Spleen (tissue), 11 donors: Measurements from ENCODE around the gene RPL35A. TPM values are rescaled to one million over a fixed set of nuclear protein-coding genes. Genes with fewer than 3 reads are reported as not detected.
"Not testable (repeated sequence)": the region's sequence is repeated elsewhere in the genome, so short reads cannot be mapped to it uniquely, and the experiment has no call there.

Source experiments
- DNase-seq: peaks from one replicate; pipeline ENCODE4 v3.0.0-alpha.2; 2020
- H3K27ac ChIP-seq, 8 donors: fragments of 200-600 bp; sonication (generic) in 7 of 8; 1 replicate in 4 of 8; 2 replicates in 4 of 8; pipeline versions ENCODE4 v1.5.0 to v1.8.0; 2016 to 2021; ENCODE audit warnings: inconsistent platforms in 4 of 8, mild to moderate bottlenecking in 4 of 8, moderate library complexity in 1 of 8
- H3K27me3 ChIP-seq, 7 donors: fragments of 200-600 bp; sonication (generic) in 6 of 7; replicated peaks in 1 of 7; 1 replicate in 4 of 7; 2 replicates in 3 of 7; pipeline versions ENCODE4 v1.5.0 to v1.8.0; 2016 to 2021; ENCODE audit warnings: inconsistent platforms in 3 of 7, mild to moderate bottlenecking in 1 of 7
- H3K36me3 ChIP-seq, 6 donors: fragments of 200-600 bp; sonication (generic) in 5 of 6; 1 replicate in 4 of 6; 2 replicates in 2 of 6; pipeline versions ENCODE4 v1.5.0 to v1.8.0; 2016 to 2021; ENCODE audit warnings: inconsistent platforms in 2 of 6
- H3K4me1 ChIP-seq, 6 donors: fragments of 200-600 bp; sonication (generic) in 5 of 6; 1 replicate in 3 of 6; 2 replicates in 3 of 6; pipeline versions ENCODE4 v1.5.0 to v1.8.0; 2016 to 2021; ENCODE audit warnings: inconsistent platforms in 3 of 6
- H3K4me3 ChIP-seq, 8 donors: fragments of 200-600 bp; sonication (generic) in 7 of 8; 1 replicate in 4 of 8; 2 replicates in 4 of 8; pipeline versions ENCODE4 v1.5.0 to v1.8.0; 2016 to 2021; ENCODE audit warnings: inconsistent platforms in 4 of 8, mild to moderate bottlenecking in 4 of 8, moderate library complexity in 2 of 8
- H3K9me3 ChIP-seq, 8 donors: fragments of 200-600 bp; sonication (generic) in 7 of 8; 1 replicate in 4 of 8; 2 replicates in 4 of 8; pipeline versions ENCODE4 v1.5.0 to v1.8.0; 2016 to 2021; ENCODE audit warnings: inconsistent platforms in 4 of 8
- POLR2A ChIP-seq, 3 donors: fragments of 450-650 bp; IDR thresholded peaks; one replicate each; pipeline ENCODE4 v1.5.1; 2017; ENCODE audit warnings: antibody characterized with exemption in 3 of 3, mild to moderate bottlenecking in 1 of 3
- POLR2AphosphoS5 ChIP-seq, 3 donors: sonication (generic); formaldehyde crosslinking; IDR thresholded peaks; one replicate each; pipeline ENCODE4 v1.5.1; 2017; ENCODE audit warnings: antibody characterized with exemption in 3 of 3
- WGBS, 5 donors: extraction: QIAGEN DNeasy Blood & Tissue Kit in 3 of 5; methylation state at CpG; one replicate each; pipeline versions ENCODE4 v1.1.5 to v1.1.7; 2013 to 2018; 5-methylcytosine and 5-hydroxymethylcytosine counted together
- intact Hi-C: fragments of 100-400 bp; cut with DNase I; formaldehyde crosslinking; loops from one replicate; pipeline ENCODE4 v1.15.0; 2023; ENCODE audit warnings: low total_unique reads
- polyA plus RNA-seq, 3 donors: library from polyadenylated mRNA; stranded (reverse); fragments of 200-250 nt; gene quantifications; one replicate each; pipeline ENCODE4 v1.2.1, GENCODE V29; 2013
- total RNA-seq, 7 donors: library from RNA; depleted of rRNA in 3 of 7; stranded (reverse); fragments of >200 nt in 3 of 7; fragmentation: NEBNext Ultra II Directional in 4 of 7; extraction: Animal tissue kit (Norgen Biotek cat#: 25700) in 4 of 7; gene quantifications; one replicate each; pipeline versions ENCODE4 v1.1.0 to v1.2.1, GENCODE V29; 2016 to 2021
- TF ChIP-seq, protein P1 (sequence below), 11 experiments: fragments of 200-600 bp in 7 of 11; fragments of 450-650 bp in 4 of 11; sonication (generic) in 4 of 11; IDR thresholded peaks in 8 of 11; conservative IDR thresholded peaks in 3 of 11; 1 replicate in 7 of 11; 2 replicates in 4 of 11; pipeline versions ENCODE4 v1.4.0 to v1.8.0; 2016 to 2021; ENCODE audit warnings: antibody characterized with exemption in 11 of 11, inconsistent platforms in 4 of 11, mild to moderate bottlenecking in 1 of 11
- donor health status: healthy with polysubstance abuse.
- donor health status: DM: no; HTN: no; CAD: no; lungs with moderate emphysema.
- donor health status: DM: no; HTN: no; CAD: no.
- donor health status: Bipolar disorder and iron deficiency.
- donor health status: healthy.
- donor health status: DM: no; HTN: no; CAD: no.
- donor health status: DM: yes; HTN: yes; CAD: no.

The RPL35A gene
- total and polyA plus RNA-seq, 10 donors = 618 to 3,288 (median 815) TPM

DNA sequence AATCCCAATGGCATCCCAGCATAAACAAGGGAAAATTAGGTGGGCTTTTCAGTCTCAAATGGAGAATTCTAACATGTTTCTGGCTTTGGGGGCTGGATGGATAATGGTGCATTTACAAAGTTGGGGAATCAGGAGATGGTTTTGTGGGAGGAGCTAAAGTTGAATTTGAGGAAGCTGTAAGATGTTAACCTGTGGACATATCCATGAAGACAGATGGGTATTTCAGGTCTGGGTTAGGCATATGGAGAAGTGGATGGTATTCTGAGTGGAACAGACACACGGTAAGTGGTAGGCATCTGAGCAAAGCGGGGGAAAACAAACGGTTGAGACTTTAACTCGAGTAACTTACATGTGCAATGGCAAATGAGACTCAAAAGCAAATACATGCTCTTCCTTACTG lies 8.4 kb downstream of the RPL35A start:
- H3K27me3 ChIP-seq = no peaks in the 10 kb centered on the region
- no peak for DNase-seq
- peaks cover 8 to 41% (median 33%) of the 10 kb centered on the region in 6 donors for H3K36me3 ChIP-seq
- peak overlapping the region in 6 of 8 donors; percentile 37 to 85 (median 61) for H3K27ac ChIP-seq
- H3K4me3 ChIP-seq = no peak overlapping the region
- WGBS, 5 donors = 87 to 94% (median 90%) methylated on average over 4 of the region's 4 CpGs
- H3K4me1 ChIP-seq = peaks cover 19 to 74% (median 55%) of the 10 kb centered on the region in 6 donors
- intact Hi-C loops = no loop called here
- TF ChIP-seq POLR2A (IDR thresholded peaks at IDR 0.05) (no peak), POLR2AphosphoS5 (IDR thresholded peaks at IDR 0.05) (no peak)
- TF ChIP-seq, protein P1, sequence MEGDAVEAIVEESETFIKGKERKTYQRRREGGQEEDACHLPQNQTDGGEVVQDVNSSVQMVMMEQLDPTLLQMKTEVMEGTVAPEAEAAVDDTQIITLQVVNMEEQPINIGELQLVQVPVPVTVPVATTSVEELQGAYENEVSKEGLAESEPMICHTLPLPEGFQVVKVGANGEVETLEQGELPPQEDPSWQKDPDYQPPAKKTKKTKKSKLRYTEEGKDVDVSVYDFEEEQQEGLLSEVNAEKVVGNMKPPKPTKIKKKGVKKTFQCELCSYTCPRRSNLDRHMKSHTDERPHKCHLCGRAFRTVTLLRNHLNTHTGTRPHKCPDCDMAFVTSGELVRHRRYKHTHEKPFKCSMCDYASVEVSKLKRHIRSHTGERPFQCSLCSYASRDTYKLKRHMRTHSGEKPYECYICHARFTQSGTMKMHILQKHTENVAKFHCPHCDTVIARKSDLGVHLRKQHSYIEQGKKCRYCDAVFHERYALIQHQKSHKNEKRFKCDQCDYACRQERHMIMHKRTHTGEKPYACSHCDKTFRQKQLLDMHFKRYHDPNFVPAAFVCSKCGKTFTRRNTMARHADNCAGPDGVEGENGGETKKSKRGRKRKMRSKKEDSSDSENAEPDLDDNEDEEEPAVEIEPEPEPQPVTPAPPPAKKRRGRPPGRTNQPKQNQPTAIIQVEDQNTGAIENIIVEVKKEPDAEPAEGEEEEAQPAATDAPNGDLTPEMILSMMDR (IDR thresholded peaks at IDR 0.05 in 8 of 11, conservative IDR thresholded peaks at IDR 0.05 in 3 of 11) = no peak
- no peaks in the 10 kb centered on the region for H3K9me3 ChIP-seq

DNA sequence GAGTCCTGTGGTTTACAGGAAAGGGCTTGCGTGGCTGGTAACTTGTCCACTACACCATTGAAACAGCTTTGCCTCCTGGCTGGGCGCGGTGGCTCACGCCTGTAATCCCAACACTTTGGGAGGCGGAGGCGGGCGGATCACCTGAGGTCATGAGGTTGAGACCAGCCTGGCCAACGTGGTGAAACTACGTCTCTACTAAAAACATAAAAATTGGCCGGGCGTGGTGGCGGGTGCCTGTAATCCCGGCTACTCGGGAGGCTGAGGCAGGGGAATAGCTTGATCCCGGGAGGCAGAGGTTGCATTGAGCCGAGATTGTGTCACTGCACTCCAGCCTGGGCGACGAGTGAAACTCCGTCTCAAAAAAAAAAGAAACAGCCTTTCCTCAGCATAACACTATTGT lies 8.9 kb downstream of the RPL35A start:
- TF ChIP-seq POLR2AphosphoS5 (IDR thresholded peaks at IDR 0.05) = peak in 2 of 3 donors; percentile 19 to 24
- intact Hi-C loops, H3K27me3 ChIP-seq, H3K9me3 ChIP-seq: not testable (repeated sequence)
- H3K4me1 ChIP-seq = peaks cover 19 to 69% (median 50%) of the 10 kb centered on the region in 6 donors
- H3K27ac ChIP-seq = peak overlapping the region in 5 of 8 donors; percentile 66 to 85 (median 77)
- WGBS, 5 donors = 93 to 96% (median 95%) methylated on average over 19 of the region's 19 CpGs
- H3K4me3 ChIP-seq = peak overlapping the region in 2 of 8 donors; percentile 98
- peaks cover 8 to 36% (median 28%) of the 10 kb centered on the region in 6 donors for H3K36me3 ChIP-seq
- DNase-seq = peak; percentile 75

DNA sequence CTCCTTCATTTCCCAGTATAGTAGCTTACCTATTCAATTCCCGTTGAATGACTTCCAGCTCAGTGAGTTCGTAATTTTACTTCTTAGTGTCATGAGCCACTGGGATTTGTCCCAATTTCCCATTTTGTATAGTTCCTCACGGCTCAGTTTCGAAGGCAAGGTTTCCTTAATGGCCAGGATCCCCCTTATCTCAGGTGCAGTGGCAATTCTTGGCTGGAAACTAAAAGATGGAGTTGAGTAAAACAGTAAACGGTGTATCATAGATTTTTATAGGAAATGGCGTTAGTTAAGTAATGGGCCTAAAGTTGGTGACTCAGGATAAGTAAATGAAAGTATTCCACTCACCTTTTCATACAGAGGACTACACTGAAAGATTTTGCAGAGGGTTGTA lies 9.5 kb downstream of the RPL35A start:
- Histone ChIP-seq H3K4me3 (peak overlapping the region; percentile 91 to 99 (median 98)), H3K27ac (peak overlapping the region; percentile 14 to 85 (median 74)), H3K9me3 (no peaks in the 10 kb centered on the region), H3K4me1 (peaks cover 19 to 62% (median 44%) of the 10 kb centered on the region in 6 donors), H3K27me3 (no peaks in the 10 kb centered on the region), H3K36me3 (peaks cover 8 to 29% (median 21%) of the 10 kb centered on the region in 6 donors)
- DNase-seq = no peak
- TF ChIP-seq POLR2A (IDR thresholded peaks at IDR 0.05) = no peak
- TF ChIP-seq, protein P1 (IDR thresholded peaks at IDR 0.05 in 8 of 11, conservative IDR thresholded peaks at IDR 0.05 in 3 of 11) = no peak
- no peak for TF ChIP-seq POLR2AphosphoS5 (IDR thresholded peaks at IDR 0.05)
- intact Hi-C loops = no loop called here
- 54 to 66% (median 56%) methylated on average over 6 of the region's 6 CpGs for WGBS, 5 donors

DNA sequence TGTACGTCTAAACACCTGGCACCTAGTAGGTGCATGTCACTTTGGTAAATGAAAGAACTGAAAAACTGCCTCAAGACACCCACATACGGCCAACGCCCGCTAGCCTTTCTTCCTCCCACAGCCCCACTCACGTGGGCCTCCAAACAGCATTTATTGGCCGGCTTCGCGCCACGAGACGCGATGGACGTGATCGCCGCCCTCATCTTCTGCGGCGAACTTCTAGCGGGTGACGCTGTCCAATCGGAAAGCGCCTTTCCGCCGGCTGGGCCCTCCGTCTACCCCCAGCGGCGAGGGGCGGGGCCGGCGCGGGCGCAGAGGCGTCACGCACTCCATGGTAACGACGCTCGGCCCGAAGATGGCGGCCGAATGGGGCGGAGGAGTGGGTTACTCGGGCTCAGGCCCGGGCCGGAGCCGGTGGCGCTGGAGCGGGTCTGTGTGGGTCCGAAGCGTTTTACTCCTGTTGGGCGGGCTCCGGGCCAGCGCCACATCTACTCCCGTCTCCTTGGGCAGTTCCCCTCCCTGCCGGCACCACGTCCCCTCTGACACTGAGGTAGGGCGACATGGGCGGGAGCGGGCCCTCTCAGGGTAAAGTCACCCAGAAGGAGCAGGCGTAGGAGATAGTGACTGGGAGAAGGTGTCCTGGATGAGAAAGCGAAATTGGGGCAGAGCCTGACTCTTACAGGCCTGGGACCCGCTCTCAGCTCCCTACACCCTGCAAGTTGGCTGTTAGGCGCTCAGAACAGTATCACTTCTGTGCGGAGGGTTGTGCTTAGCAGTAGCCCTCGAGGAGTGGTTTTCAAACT lies 10.1 kb downstream of the RPL35A start, which contains the start of gene LMLN:
TSS of gene LMLN (plus strand) at position 327 of the 803 bp plus-strand sequence. CDS start at position 356, 29 bp downstream.
- 0 to 1% (median 0%) methylated on average over 30 to 62 of the region's 62 CpGs for WGBS, 5 donors
- no peaks in the 10 kb centered on the region for H3K27me3 ChIP-seq
- H3K9me3 ChIP-seq = no peaks in the 10 kb centered on the region
- DNase-seq = peak; percentile 99
- peak; percentile 86 to 93 (median 89) for TF ChIP-seq POLR2AphosphoS5 (IDR thresholded peaks at IDR 0.05)
- peak in 2 of 3 donors; percentile 20 to 43 for TF ChIP-seq POLR2A (IDR thresholded peaks at IDR 0.05)
- TF ChIP-seq, protein P1 (IDR thresholded peaks at IDR 0.05 in 8 of 11, conservative IDR thresholded peaks at IDR 0.05 in 3 of 11) = peak in 4 of 11 experiments; percentile 27 to 57 (median 34)
- H3K4me3 ChIP-seq = peak within 1 kb of the TSS; percentile 91 to 99 (median 98)
- intact Hi-C loops = no loop called here
- H3K4me1 ChIP-seq = peaks cover 19 to 56% (median 42%) of the 10 kb centered on the region in 6 donors
- peaks cover 7 to 23% (median 15%) of the 10 kb centered on the region in 6 donors for H3K36me3 ChIP-seq
- H3K27ac ChIP-seq = peak within 1 kb of the TSS; percentile 46 to 85 (median 74)
